SIG-M5 treated with dmso at 0.1 percent for 504 hours (cell line): Measurements from ENCODE around the gene ZBTB33.

Source experiments
- DNase-seq: peaks from one replicate; lab custom pipeline; 2025; ENCODE audit not compliant: unreplicated experiment; lab: John Stamatoyannopoulos, UW

The ZBTB33 gene

GRCh38 chrX:120250522-120251271 lies at the start of gene ZBTB33:
TSS of gene ZBTB33 (plus strand) at chrX:120250812. CDS start at chrX:120253416, 2,604 bp downstream.
- peak; percentile 91 for DNase-seq

GRCh38 chrX:120200851-120201250 lies 49.8 kb upstream of the ZBTB33 start:
- DNase-seq = no peak

GRCh38 chrX:120205816-120206753 lies 44.5 kb upstream of the ZBTB33 start:
- DNase-seq = no peak

- no peak for DNase-seq
These were observed 43.5 kb upstream of the ZBTB33 start for GRCh38 chrX:120207009-120207605.

GRCh38 chrX:120213438-120214265 lies 37.0 kb upstream of the ZBTB33 start:
- peak; percentile 64 for DNase-seq

- DNase-seq = no peak
These were observed 27.2 kb upstream of the ZBTB33 start for GRCh38 chrX:120223374-120223773.

- DNase-seq = no peak
These were observed 26.2 kb upstream of the ZBTB33 start for GRCh38 chrX:120224388-120224787.

GRCh38 chrX:120228187-120228908 lies 22.3 kb upstream of the ZBTB33 start:
- no peak for DNase-seq

GRCh38 chrX:120235284-120235683 lies 15.3 kb upstream of the ZBTB33 start:
- no peak for DNase-seq

- no peak for DNase-seq
These were observed 13.7 kb upstream of the ZBTB33 start for GRCh38 chrX:120236687-120237479.

- DNase-seq = no peak
These were observed 11.7 kb upstream of the ZBTB33 start for GRCh38 chrX:120238933-120239332.

GRCh38 chrX:120242813-120243212 lies 7.8 kb upstream of the ZBTB33 start:
- DNase-seq = no peak

- DNase-seq = no peak
These were observed 6.2 kb upstream of the ZBTB33 start for GRCh38 chrX:120244395-120244734.

- DNase-seq = peak; percentile 33
These were observed 5.7 kb upstream of the ZBTB33 start for GRCh38 chrX:120244735-120245498.

GRCh38 chrX:120251471-120252011 lies 929 bp downstream of the ZBTB33 start:
- DNase-seq = peak; percentile 11

GRCh38 chrX:120253784-120254183 lies 3.2 kb downstream of the ZBTB33 start:
- no peak for DNase-seq

- DNase-seq = peak; percentile 9
These were observed 9.8 kb downstream of the ZBTB33 start for GRCh38 chrX:120260369-120260768.
